ENCODE data around the gene OLFM3. TPM values are rescaled to one million over a fixed set of nuclear protein-coding genes. Genes with fewer than 3 reads are reported as not detected.

OLFM3 gene
- total and polyA plus RNA-seq, 2 donors (not counting 3 experiments of a cell fraction or from before 2014, with no cell fraction given), result not detected

DNA sequence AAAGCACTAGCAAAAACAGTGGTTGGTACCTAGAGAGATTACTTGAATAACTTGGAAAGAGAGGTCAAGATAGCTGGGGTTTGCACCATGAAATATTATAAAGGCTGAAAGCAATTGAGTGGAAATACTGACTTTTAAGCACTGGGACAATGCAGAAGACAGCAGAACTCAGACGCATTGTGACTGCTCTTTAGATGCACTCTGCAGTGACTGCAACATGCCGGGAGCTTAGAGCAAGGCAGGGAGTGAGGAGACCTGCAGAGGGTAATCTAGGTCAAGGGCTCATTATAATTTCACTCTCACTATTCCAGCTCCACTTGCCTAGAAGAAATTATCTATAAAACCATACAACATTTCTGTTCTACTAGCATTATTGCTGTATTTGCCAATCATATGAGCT, 36.6 kb downstream of the OLFM3 start:
- no peak overlapping the region for H3K4me2 ChIP-seq (ENCODE audit: insufficient read depth, low read length)
- no peaks in the 10 kb centered on the region for H3K4me1 ChIP-seq (ENCODE audit: control insufficient read depth, extremely low read depth, insufficient read depth, low read length)
- H3K9me1 ChIP-seq (replicated peaks; ENCODE audit: control insufficient read depth, extremely low read depth, insufficient read depth, low read length), result no peaks in the 10 kb centered on the region
- dilution Hi-C loops (cut with MboI; ENCODE audit: extremely low pct_ligation_motif_present, low sequenced_read_pairs) (no loop called here), intact Hi-C loops (cut with micrococcal nuclease) (no loop called here)
- H3K79me2 ChIP-seq (ENCODE audit: control insufficient read depth, insufficient read depth, low read length), result no peaks in the 10 kb centered on the region
- TF ChIP-seq, protein P1, sequence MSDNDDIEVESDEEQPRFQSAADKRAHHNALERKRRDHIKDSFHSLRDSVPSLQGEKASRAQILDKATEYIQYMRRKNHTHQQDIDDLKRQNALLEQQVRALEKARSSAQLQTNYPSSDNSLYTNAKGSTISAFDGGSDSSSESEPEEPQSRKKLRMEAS (IDR thresholded peaks at IDR 0.05; ENCODE audit: insufficient read depth, insufficient read length), result no peak
- TF ChIP-seq JUN (IDR thresholded peaks at IDR 0.05; ENCODE audit: borderline replicate concordance, insufficient read depth, insufficient read length, low read depth) (no peak), POLR2A (IDR thresholded peaks at IDR 0.05; ENCODE audit: low read depth, low read length) (no peak), EZH2 (IDR thresholded peaks at IDR 0.05; ENCODE audit: borderline replicate concordance, low read depth, low read length, severe bottlenecking) (no peak)
- CTCF ChIA-PET, result no interaction called here
- H3K27ac ChIP-seq (ENCODE audit: insufficient read depth, low read depth, low read length), result no peak overlapping the region
- no peaks in the 10 kb centered on the region for H3K36me3 ChIP-seq (ENCODE audit: control insufficient read depth in 2 of 2, extremely low read depth in 1 of 2, insufficient read depth in 2 of 2, low read length in 2 of 2)
- H4K20me1 ChIP-seq (replicated peaks; ENCODE audit: control insufficient read depth, extremely low read depth, insufficient read depth, low read length), result no peaks in the 10 kb centered on the region
- no peak overlapping the region for H2AFZ ChIP-seq (ENCODE audit: low read depth, low read length)
- no peak for DNase-seq (ENCODE audit: low read depth, low spot score)
- no TSS peak for BruUV-seq (replicated peaks)
- POLR2A ChIA-PET, result no interaction called here
- FAIRE-seq, result no peak
- no peak overlapping the region for H3K9ac ChIP-seq (replicated peaks; ENCODE audit: extremely low read depth, insufficient read depth, low read length)
- H3K9me3 ChIP-seq (replicated peaks; ENCODE audit: control insufficient read depth, insufficient read depth, low read length), result no peaks in the 10 kb centered on the region
- H3K4me3 ChIP-seq (replicated peaks in 1 of 3; ENCODE audit: insufficient read depth in 1 of 3, low read depth in 1 of 3, low read length in 3 of 3), result no peak overlapping the region
- peaks cover 0 to 2% of the 10 kb centered on the region in 2 experiments for H3K27me3 ChIP-seq (ENCODE audit: control insufficient read depth in 2 of 2, insufficient read depth in 2 of 2, low read length in 2 of 2)

DNA sequence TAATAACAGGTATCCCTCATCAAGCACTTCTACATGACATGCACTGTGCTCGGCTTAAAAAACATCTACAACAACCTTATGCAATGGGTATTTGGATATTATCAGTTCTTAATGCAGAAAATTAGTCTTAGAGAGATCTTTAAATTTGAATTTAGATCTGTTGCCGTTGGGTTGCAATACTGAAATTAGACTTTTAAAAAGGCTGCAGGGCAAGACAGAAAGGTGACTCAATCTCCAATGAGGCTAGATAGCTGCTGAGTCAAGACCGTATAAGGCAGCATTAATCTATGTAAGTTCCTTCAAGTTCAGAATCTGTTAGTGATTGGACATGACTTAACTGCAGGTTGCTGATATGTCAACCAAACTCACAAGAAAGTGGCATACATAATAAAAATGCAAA, 37.3 kb downstream of the OLFM3 start:
- Histone ChIP-seq H3K9me1 (replicated peaks; ENCODE audit: control insufficient read depth, extremely low read depth, insufficient read depth, low read length) (no peaks in the 10 kb centered on the region), H3K27ac (ENCODE audit: insufficient read depth, low read depth, low read length) (no peak overlapping the region), H3K4me2 (ENCODE audit: insufficient read depth, low read length) (no peak overlapping the region), H3K27me3 (ENCODE audit: control insufficient read depth in 2 of 2, insufficient read depth in 2 of 2, low read length in 2 of 2) (peaks cover 0 to 2% of the 10 kb centered on the region in 2 experiments), H3K9ac (replicated peaks; ENCODE audit: extremely low read depth, insufficient read depth, low read length) (no peak overlapping the region), H2AFZ (ENCODE audit: low read depth, low read length) (no peak overlapping the region), H3K4me3 (replicated peaks in 1 of 3; ENCODE audit: insufficient read depth in 1 of 3, low read depth in 1 of 3, low read length in 3 of 3) (no peak overlapping the region), H3K36me3 (ENCODE audit: control insufficient read depth in 2 of 2, extremely low read depth in 1 of 2, insufficient read depth in 2 of 2, low read length in 2 of 2) (no peaks in the 10 kb centered on the region), H4K20me1 (replicated peaks; ENCODE audit: control insufficient read depth, extremely low read depth, insufficient read depth, low read length) (no peaks in the 10 kb centered on the region), H3K4me1 (ENCODE audit: control insufficient read depth, extremely low read depth, insufficient read depth, low read length) (no peaks in the 10 kb centered on the region), H3K79me2 (ENCODE audit: control insufficient read depth, insufficient read depth, low read length) (no peaks in the 10 kb centered on the region), H3K9me3 (replicated peaks; ENCODE audit: control insufficient read depth, insufficient read depth, low read length) (no peaks in the 10 kb centered on the region)
- DNase-seq (ENCODE audit: low read depth, low spot score), result no peak
- POLR2A ChIA-PET, result no interaction called here
- BruUV-seq (replicated peaks), result no TSS peak
- TF ChIP-seq GATA2 (IDR thresholded peaks at IDR 0.05; ENCODE audit: insufficient read depth, insufficient read length, low read depth, low read length) (no peak), MYC (IDR thresholded peaks at IDR 0.05; ENCODE audit: low read depth, low read length) (no peak), POLR2A (IDR thresholded peaks at IDR 0.05; ENCODE audit: low read depth, low read length) (no peak), FOS (IDR thresholded peaks at IDR 0.05; ENCODE audit: borderline replicate concordance, insufficient read depth, low read length) (no peak), POLR2AphosphoS5 (IDR thresholded peaks at IDR 0.05; ENCODE audit: insufficient read depth, low read depth, low read length) (no peak), EZH2 (IDR thresholded peaks at IDR 0.05; ENCODE audit: borderline replicate concordance, low read depth, low read length, severe bottlenecking) (no peak), JUN (IDR thresholded peaks at IDR 0.05; ENCODE audit: borderline replicate concordance, insufficient read depth, insufficient read length, low read depth) (no peak)
- TF ChIP-seq, protein P1 (IDR thresholded peaks at IDR 0.05; ENCODE audit: insufficient read depth, insufficient read length), result no peak
- TF ChIP-seq, protein P2, sequence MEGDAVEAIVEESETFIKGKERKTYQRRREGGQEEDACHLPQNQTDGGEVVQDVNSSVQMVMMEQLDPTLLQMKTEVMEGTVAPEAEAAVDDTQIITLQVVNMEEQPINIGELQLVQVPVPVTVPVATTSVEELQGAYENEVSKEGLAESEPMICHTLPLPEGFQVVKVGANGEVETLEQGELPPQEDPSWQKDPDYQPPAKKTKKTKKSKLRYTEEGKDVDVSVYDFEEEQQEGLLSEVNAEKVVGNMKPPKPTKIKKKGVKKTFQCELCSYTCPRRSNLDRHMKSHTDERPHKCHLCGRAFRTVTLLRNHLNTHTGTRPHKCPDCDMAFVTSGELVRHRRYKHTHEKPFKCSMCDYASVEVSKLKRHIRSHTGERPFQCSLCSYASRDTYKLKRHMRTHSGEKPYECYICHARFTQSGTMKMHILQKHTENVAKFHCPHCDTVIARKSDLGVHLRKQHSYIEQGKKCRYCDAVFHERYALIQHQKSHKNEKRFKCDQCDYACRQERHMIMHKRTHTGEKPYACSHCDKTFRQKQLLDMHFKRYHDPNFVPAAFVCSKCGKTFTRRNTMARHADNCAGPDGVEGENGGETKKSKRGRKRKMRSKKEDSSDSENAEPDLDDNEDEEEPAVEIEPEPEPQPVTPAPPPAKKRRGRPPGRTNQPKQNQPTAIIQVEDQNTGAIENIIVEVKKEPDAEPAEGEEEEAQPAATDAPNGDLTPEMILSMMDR (IDR thresholded peaks at IDR 0.05; ENCODE audit: extremely low read depth in 1 of 2, insufficient read depth in 1 of 2, low read depth in 1 of 2, low read length in 2 of 2), result no peak
- intact Hi-C loops (cut with micrococcal nuclease), result no loop called here
- FAIRE-seq, result no peak
- dilution Hi-C loops (cut with MboI; ENCODE audit: extremely low pct_ligation_motif_present, low sequenced_read_pairs), result no loop called here
- CTCF ChIA-PET, result no interaction called here

Data from endothelial cell of umbilical vein (primary cell).